ENCODE data around the gene STARD10. TPM values are rescaled to one million over a fixed set of nuclear protein-coding genes. Genes with fewer than 3 reads are reported as not detected.

The STARD10 gene
- total RNA-seq, 1 donor from 2014 or later = 126 TPM

DNA sequence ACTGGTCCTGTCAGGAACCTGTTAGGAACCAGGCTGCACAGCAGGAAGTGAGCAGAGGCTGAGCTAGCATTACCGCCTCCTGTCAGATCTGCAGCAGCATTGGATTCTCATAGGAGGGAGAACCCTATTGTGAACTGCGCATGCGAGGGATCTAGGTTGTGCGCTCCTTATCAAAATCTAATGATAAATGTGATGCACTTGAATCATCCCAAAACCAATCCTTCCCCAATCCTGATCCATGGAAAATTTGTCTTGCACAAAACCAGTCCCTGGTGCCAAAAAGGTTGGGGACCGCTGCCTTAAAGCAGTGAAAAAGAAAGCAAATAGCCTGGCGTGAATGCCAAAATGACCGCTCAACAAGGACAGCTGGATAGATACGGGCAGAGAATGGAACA lies 39.7 kb downstream of the STARD10 start:
- Histone ChIP-seq H3K4me1 (peaks cover 32% of the 10 kb centered on the region), H3K27ac (no peak overlapping the region), H3K4me3 (no peak overlapping the region), H3K27me3 (ENCODE audit: low read depth) (no peaks in the 10 kb centered on the region), H3K9me3 (no peaks in the 10 kb centered on the region), H3K36me3 (peaks cover 30% of the 10 kb centered on the region)
- DNase-seq (no peak), ATAC-seq (no peak)
- TF ChIP-seq, protein P1, sequence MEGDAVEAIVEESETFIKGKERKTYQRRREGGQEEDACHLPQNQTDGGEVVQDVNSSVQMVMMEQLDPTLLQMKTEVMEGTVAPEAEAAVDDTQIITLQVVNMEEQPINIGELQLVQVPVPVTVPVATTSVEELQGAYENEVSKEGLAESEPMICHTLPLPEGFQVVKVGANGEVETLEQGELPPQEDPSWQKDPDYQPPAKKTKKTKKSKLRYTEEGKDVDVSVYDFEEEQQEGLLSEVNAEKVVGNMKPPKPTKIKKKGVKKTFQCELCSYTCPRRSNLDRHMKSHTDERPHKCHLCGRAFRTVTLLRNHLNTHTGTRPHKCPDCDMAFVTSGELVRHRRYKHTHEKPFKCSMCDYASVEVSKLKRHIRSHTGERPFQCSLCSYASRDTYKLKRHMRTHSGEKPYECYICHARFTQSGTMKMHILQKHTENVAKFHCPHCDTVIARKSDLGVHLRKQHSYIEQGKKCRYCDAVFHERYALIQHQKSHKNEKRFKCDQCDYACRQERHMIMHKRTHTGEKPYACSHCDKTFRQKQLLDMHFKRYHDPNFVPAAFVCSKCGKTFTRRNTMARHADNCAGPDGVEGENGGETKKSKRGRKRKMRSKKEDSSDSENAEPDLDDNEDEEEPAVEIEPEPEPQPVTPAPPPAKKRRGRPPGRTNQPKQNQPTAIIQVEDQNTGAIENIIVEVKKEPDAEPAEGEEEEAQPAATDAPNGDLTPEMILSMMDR (IDR thresholded peaks at IDR 0.05) = no peak
- intact Hi-C loops (cut with DNase I) = no loop called here

DNA sequence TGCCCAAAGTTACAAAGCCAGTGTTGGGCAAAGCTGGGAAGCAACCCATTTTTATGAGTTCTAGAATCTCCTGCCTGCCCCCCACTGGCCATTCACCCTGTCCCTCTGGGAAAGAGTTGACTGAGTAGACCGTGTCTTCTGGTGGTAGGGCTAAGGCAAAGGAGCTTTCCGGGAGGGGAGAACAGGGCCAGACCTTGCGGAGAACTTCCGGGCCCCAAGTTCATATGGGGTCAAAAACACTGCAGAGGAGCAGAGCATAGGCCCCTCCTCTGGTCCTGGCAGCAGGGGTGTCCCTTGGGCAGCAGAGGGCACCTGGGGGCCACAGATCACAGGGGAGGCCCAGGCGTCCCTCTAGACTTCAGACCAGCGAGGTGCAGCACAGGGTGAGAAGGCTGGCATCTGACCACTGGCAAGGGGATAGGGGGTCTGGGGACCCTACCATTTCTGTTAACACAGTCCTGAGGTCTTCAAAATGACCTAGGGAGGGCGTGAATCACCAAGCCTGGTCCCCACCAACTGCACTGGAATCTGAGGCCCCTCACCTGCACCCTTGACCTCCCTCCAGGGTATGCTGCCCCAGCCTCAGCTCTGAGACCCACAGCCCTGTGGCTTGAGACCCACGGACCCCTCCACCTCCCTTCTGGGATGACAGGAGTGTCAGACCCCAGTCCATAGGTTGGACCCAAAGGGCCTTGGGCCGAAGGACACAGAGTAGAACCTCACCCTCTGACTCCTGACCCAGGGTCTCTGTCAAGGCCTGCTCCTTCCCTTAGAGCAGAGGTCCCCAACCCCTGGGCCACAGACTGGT lies 40.3 kb downstream of the STARD10 start:
- H3K4me3 ChIP-seq = no peak overlapping the region
- H3K27me3 ChIP-seq (ENCODE audit: low read depth) = no peaks in the 10 kb centered on the region
- TF ChIP-seq, protein P1 (IDR thresholded peaks at IDR 0.05) = no peak
- peak overlapping the region; percentile 79 for H3K27ac ChIP-seq
- H3K4me1 ChIP-seq = peaks cover 38% of the 10 kb centered on the region
- DNase-seq (no peak), ATAC-seq (no peak)
- H3K36me3 ChIP-seq = peaks cover 30% of the 10 kb centered on the region
- intact Hi-C loops (cut with DNase I) = no loop called here
- no peaks in the 10 kb centered on the region for H3K9me3 ChIP-seq

- ATAC-seq (peak; percentile 92 to 93), DNase-seq (peak; percentile 85)
- Histone ChIP-seq H3K4me3 (peak within 1 kb of the TSS; percentile 83), H3K27me3 (ENCODE audit: low read depth) (no peaks in the 10 kb centered on the region), H3K36me3 (peaks cover 26% of the 10 kb centered on the region), H3K27ac (peak within 1 kb of the TSS; percentile 79), H3K4me1 (peaks cover 48% of the 10 kb centered on the region), H3K9me3 (no peaks in the 10 kb centered on the region)
- intact Hi-C loops (cut with DNase I) = no loop called here
- TF ChIP-seq, protein P1 (IDR thresholded peaks at IDR 0.05) = no peak
Observed at GRCh38 chr11:72752088-72752914, 41.5 kb downstream of the STARD10 start, which contains the start of gene ARAP1. ARAP1 (minus strand) TSS chr11:72752408; CDS start chr11:72727128, 25,280 bp downstream.

GRCh38 chr11:72751116-72752087 lies 42.4 kb downstream of the STARD10 start:
- ATAC-seq (peak; percentile 74 to 79), DNase-seq (no peak)
- H3K27me3 ChIP-seq (ENCODE audit: low read depth) = no peaks in the 10 kb centered on the region
- TF ChIP-seq, protein P1 (IDR thresholded peaks at IDR 0.05) = no peak
- intact Hi-C loops (cut with DNase I) = no loop called here
- no peaks in the 10 kb centered on the region for H3K9me3 ChIP-seq
- H3K4me1 ChIP-seq = peaks cover 57% of the 10 kb centered on the region
- H3K36me3 ChIP-seq = peaks cover 21% of the 10 kb centered on the region
- peak overlapping the region; percentile 79 for H3K27ac ChIP-seq
- peak overlapping the region; percentile 83 for H3K4me3 ChIP-seq

All from lower lobe of right lung (tissue), 2 donors.